CD4-positive, alpha-beta T cell treated with Interleukin-17A for 4 hours (primary cell): Measurements from ENCODE around the gene ATG4B.
"Not testable (repeated sequence)": the region's sequence is repeated elsewhere in the genome, so short reads cannot be mapped to it uniquely, and the experiment has no call there.

Source experiments
- DNase-seq: peaks from one replicate; pipeline ENCODE4 v3.0.0-alpha.2; 2020; ENCODE audit warnings: mixed read lengths

ATG4B gene

DNA sequence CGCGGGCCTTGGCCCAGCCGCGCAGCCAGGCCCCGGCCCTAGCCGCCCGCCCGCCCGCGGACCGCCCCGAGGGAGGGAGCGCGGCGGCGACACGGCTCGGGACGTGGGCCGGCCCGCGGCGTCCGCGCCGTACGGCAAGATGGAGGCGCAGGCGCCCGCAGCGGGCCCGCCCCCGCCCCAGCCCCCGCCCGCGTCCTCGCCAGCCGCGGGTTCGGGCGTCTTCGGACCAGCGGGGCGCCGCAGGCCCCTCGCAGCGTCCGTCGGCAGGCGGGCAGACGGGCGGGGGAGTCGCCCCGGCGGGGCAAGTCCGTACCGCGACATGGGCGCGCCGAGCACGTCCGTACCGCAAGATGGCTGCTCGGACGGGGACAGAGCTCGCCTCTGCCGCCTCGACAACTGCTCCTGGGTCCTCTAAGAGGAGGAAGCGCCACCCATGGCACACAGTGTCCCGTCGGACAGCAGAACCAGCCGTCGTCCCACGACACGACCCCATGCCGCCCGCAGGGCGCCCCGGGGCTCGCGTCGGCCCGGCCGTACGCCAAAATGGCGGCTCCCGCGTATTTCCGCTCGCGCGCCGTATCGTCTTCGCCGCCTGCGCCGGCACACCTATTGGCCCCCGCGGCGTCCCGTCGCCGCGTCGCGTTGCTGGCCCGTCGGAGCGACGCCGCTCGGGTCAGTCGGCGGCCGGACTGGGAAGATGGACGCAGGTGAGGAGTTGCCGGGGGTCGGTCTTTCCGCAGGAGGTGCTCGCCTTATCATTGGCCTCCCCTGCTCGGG is at the start of gene ATG4B, which contains the start of gene THAP4:
Gene ATG4B (plus strand): TSS at position 676 of the 777 bp plus-strand sequence. CDS start 22 bp downstream, at position 698.
Gene THAP4 (minus strand): TSS at position 141 of the 777 bp plus-strand sequence. CDS start 141 bp downstream, outside the sequence.
- peak; percentile 79 for DNase-seq

DNA sequence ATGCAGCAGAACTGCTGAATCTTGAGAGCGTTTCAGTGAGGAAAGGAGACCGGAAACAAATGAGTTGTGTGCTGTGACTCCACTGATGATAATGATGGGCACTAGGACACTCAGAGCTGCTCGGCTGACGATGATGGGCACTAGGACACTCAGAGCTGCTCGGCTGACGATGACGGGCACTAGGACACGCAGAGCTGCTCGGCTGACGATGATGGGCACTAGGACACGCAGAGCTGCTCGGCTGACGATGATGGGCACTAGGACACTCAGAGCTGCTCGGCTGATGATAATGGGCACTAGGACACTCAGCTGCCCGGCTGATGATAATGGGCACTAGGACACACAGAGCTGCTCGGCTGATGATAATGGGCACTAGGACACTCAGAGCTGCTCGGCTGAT is 47.6 kb upstream of the ATG4B start:
- not testable (repeated sequence) for DNase-seq

DNA sequence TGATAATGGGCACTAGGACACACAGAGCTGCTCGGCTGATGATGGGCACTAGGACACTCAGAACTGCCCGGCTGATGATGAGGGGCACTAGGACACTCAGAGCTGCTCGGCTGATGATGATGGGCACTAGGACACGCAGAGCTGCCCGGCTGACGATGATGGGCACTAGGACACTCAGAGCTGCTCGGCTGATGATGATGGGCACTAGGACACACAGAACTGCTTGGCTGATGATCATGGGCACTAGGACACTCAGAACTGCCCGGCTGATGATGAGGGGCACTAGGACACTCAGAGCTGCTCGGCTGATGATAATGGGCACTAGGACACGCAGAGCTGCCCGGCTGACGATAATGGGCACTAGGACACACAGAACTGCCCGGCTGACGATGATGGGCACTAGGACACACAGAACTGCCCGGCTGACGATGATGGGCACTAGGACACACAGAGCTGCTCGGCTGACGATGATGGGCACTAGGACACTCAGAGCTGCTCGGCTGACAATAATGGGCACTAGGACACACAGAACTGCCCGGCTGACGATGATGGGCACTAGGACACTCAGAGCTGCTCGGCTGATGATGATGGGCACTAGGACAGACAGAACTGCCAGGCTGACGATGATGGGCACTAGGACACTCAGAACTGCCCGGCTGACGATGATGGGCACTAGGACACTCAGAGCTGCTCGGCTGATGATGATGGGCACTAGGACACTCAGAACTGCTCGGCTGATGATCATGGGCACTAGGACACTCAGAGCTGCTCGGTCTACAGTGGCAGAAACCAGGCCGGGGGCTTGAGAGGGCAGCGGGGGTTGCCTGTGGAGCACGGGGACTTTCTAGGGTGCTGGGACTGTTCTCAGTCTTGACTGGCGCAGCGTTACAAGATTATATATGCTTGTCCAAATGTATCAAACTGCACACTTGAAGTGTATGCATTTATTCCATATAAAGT is 46.7 kb upstream of the ATG4B start:
- DNase-seq, result not testable (repeated sequence)

DNA sequence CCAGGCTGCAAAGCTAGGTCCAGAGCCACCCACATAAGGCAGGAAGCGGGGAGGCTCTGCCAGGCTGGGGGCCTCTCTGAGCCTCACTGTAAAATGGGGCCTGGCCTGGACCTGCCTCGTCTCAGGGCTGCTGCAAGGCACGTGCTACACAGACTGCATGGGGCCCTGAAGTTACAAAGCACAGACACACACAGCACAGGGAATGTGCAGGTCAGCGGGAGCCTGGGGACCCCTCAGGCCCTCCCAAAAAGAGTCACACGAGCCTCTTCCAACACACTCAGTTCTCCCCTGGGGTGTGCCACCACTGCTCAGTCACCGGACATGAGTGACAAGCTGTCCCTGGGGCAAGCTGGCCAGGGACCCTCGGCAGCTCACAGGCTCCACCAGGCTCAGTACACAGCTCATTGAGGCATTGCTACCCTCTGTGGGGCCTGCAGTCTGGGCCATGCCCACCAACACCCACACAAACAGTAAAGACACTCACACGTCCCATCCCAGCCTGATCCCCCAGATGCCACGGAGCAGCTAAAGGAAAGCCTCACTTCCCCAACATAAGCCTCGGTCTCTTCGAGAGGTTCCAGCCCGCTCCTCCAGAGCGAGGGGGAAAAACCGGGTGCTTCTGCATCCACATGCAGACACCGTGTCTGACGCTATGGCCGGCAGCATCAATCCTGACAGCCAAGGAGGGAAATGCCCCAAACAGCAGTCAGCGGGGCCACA is 45.2 kb upstream of the ATG4B start:
- DNase-seq, result no peak

DNA sequence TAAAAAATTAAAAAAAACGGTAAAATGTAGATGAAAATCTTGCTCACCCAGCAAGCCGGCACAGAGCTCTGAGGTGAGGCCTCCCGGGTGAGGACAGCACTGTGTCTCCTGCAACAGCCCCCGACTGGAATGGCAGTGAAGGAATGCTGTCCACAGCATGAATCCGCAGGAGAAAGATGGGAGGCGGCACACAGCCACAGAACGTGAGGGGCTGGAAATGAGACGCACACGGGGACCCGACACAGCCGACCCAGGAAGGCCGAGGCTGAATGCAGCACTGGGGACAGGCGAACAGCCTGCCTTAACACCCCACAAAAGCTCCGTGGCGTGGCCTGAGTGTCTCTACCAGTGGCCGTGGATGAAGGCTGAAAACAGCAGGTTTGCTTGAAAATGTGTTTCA is 44.2 kb upstream of the ATG4B start:
- DNase-seq, result no peak

DNA sequence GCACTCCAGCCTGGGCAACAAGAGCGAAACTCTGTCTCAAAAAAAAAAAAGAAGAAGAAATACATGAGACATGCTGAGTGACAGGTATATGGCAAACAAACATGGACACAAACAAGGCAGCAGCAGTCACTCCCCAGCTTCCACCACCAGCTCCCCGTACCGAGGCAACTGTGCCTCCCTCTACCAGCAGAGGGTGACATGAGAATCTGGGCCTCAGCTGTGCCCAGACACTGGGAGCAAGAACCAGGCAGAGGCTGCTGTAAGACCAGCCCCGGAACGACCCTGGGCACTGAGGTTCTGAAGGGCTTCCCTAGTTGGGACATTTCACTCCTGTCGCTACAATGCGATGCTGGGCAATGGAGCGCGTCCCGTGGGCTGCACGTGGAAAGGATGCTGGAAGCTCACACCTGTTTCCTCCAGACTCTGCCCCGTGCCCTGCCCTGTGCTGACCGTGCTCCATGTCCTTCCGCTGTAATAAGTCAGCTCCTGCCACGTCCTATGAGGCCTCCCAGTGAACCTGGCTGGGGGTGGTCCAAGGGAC is 41.8 kb upstream of the ATG4B start:
- no peak for DNase-seq

DNA sequence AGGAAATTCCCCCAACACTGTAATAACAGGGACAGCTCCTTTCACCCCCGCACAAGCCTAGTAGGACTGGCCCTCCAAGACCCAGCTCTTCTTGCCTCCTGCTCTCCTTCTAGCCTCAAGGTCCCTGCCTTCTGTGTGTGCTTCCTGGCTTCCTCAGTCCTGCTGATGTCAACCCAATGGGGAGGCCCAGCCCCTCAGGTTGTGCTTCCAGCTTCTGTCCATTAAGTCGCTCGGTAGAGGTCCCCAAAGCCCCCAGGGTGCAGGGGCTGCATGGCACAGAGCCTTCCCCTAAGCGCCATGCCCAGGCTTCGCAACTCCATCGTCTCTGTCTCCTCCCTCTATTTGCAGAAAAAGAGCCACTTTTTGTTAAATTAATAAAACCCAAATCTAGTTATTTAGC is 39.9 kb upstream of the ATG4B start:
- no peak for DNase-seq

DNA sequence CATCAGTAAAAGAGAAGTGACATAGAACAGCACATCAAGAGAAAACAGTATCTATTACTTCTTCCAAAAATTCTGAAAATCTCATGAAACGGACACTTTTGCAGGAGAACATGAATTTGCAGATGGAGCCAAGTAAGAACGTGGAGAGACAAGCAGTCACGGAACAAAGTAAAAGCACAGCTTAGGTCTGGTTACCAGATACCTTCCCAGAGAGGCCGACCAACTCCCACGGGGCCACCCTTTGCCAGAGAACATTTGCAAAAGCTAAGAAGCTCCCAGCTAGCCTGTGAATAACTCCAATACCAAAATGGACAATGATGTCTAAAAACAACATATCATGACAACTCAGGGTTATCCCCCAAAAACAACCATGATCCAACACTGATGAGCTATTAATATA is 39.4 kb upstream of the ATG4B start:
- no peak for DNase-seq

DNA sequence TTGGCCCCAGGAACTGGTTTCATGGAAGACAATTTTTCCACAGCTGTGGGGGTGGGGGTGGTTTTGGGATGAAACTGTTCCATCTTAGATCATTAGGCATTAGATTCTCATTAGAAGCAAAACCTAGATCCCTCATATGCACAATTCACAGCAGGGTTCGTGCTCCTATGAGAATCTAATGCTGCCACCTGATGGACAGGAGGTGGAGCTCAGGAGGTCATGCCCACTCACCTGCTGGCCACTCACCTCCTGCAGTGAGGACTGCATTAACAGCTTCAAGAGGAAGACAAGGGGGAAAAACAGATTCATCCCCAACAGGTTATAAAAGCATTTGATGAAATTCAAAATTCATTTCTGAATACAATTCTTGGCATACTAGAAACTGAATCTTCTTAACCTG is 39.0 kb upstream of the ATG4B start:
- no peak for DNase-seq

DNA sequence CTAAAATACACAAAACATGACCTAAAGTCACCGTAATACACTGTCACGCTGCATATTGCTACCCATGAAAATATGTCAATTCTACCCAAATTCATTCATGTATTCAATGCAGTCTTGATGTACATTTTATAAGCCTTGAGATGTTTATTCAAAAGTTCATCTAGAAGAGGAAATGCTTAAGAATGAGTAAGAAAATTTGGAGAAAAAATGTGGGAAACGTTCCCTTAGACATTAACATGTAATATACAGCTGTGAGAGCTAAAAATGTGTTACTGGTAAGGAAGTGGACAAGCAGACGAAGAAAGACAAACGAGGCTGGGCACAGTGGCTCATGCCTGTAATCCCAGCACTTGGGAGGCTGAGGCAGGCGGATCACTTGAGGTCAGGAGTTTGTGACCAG is 37.9 kb upstream of the ATG4B start:
- DNase-seq, result no peak

DNA sequence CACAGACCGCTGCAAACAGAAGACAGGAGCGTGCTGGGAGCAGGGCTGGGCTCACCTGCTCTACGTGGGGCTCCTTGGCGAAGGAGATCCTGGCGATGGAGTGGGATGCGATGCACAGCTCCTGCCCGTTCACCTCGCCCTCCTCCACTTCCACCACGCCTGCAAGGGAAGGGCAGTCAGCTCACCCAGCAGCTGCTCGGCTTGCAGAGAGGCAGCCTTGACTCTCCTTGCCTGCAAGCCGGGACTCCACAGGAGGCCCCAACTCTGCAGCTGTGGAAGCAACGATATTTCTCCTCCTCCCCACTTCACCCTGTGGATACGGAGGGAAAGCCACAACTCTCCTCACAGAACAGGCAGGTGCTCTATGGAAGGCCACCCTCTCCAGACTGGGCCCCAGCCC is 35.7 kb upstream of the ATG4B start:
- DNase-seq, result no peak

DNA sequence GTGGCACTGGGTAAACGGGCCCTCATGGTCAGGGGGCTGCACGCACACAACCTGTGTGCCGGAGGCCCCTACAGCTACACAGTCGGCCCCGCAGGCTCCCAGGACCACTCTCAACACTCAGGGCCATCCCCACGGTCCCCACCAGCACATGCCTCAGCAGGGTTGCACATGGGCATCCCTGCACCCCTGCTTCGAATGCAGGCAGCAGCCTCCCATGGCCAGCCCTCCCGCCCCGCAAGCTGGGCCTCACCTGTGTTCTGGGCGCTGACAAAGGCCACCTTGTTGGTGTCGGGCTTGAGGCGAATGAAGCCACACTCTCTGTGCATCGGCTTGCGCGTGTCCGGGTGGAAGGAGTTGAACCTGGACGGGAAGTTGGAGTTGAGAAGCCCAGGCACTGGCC is 34.8 kb upstream of the ATG4B start:
- DNase-seq, result no peak

DNA sequence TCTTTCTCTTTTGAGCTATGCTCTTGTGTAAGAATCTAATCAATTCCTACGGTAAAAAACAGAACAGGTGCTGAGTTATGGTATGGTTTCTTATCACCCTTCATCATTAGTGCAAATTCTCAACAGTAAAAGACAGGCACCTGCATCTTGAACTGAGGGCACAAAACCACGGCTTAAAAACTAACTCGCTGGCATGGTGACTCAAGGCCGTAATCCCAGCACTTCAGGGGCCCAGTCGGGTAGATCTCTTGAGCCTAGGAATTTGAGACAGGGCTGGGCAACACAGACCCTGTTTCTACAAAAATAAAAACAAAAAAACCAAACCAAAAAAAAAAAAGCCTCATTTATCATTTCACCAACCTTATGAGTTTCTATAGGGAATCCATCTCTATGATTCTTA is 33.8 kb upstream of the ATG4B start:
- no peak for DNase-seq

DNA sequence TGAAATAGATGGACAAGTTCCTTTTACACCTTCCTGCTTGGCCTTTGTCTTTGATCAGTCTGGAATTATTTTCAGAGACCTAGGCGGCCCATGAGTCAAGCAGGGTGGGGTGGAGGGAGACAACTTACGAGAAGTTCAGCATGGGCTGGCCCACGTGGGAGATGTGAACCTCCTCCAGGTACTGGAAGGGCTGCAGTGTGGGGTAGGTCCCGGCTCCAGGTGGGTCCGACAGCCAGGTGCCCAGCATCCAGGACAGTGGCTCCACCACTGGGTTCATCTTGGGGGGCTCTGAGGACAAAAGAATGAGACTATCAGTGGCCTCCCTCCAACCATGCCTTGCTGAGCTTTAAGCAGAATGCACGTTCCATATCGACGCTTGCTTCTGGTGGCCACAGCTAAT is 31.3 kb upstream of the ATG4B start:
- no peak for DNase-seq

DNA sequence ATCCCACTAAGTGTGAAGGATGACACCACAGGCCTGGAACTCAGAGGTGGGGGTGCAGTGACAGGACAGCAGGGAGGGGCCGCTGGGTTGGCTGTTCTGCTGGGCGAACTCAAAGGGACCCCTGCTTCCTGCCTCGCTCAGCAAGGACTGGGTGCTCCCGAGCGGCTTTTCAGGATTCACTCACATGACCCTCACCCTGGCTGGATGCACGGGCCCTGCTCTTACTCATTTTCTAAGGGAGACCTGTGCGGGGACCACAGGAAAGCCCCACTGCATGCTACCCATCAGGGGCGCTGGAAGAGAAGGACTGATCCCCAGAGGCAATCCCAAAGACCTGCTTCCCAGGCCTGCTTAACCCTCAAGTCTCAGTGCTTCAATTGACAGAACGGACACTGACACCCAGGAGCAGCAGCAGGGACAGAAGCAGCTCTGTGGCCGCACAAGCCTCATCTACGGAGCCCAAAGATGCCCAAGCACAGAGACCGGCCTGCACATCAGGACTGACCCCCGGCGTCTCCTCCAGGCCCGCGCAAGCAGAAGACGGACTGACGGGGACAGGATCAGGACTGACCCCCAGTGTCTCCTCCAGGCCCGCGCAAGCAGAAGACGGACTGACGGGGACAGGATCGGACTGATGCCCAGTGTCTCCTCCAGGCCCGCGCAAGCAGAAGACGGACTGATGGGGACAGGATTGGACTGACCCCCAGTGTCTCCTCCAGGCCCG is 30.2 kb upstream of the ATG4B start:
- DNase-seq, result no peak

DNA sequence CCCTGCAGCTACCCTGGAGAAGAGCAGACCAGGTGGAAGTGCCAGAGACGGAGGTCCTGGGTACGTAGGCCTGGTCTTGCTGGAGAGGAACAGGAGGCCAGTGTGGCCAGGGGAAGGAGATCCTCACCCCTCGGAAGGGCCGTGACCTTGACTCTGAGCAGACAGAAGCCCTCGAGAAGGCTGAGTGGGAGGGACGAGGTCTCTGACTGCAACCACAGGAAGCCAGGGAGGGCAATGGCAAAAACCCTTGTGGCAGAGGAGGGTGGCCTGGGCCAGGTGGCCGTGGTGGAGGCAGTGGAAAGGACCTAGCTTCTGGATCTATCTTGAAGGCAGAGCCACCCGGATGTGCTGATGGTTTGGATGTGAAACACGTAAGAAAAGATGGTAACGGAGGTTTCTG is 28.6 kb upstream of the ATG4B start:
- DNase-seq, result no peak

DNA sequence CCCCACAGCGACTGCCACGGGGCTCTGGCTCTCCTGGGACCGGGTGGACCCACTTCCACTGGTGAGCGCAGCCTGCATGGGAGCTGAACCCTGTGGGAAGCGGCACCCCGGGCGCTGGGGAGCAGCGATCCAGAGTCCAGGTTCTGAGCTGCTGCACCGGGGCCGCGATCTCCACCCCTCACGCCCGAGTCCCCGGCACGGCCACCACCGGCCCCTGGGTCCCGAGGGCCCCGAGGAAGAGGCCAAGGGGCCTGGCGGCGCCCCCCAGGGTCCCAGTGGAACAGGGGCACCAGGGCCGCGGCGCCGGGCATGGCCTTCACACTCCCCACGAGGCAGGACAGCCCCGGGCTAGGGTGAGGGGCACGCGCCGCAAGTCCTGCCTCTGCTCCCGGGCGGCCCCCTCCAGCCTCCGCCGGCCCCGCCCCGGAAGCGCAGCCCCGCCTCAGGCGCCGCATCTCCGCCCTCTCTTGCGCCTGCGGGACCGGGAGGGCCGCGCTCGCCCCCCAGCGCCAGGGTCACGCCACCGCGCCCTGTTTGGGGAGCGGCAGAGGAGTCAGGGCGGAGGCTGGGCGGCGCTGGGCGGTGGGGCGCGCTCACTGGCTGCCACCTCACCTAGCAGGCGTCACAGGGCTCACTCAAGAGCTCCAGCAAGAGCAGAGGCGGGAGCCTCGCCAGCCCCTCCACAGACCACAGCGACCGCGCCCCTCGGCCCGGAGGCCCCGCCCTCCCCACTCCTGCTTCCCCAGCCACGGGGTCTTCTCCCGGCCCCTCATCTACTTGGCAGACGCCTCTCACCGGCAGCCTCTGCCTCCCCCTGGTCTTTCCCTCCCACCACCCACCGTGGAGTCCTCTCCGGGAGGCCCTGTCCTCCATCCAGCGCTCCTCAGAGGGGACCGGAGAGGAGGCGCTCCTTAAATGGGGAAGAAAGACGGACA is 27.4 kb upstream of the ATG4B start:
- peak; percentile 92 for DNase-seq

DNA sequence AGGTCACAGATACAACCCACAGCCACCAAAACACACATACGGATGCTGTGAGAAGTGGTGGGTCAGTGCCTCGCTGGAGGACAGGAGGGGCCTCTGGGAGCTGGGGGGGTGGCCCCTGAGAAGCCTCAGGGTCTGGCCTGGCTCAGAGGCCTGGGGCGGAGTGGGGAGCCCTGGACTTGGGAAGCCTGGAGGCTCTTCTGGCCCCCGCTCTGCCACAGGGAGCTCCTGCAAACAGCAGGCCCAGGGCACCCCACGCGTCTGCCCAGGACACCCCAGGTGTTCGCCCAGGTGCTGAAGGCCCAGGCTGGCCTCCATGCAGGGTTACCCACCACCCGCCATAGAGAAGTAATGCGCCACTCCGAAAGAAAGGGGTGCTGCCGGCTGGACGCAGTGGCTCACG is 26.4 kb upstream of the ATG4B start:
- no peak for DNase-seq

DNA sequence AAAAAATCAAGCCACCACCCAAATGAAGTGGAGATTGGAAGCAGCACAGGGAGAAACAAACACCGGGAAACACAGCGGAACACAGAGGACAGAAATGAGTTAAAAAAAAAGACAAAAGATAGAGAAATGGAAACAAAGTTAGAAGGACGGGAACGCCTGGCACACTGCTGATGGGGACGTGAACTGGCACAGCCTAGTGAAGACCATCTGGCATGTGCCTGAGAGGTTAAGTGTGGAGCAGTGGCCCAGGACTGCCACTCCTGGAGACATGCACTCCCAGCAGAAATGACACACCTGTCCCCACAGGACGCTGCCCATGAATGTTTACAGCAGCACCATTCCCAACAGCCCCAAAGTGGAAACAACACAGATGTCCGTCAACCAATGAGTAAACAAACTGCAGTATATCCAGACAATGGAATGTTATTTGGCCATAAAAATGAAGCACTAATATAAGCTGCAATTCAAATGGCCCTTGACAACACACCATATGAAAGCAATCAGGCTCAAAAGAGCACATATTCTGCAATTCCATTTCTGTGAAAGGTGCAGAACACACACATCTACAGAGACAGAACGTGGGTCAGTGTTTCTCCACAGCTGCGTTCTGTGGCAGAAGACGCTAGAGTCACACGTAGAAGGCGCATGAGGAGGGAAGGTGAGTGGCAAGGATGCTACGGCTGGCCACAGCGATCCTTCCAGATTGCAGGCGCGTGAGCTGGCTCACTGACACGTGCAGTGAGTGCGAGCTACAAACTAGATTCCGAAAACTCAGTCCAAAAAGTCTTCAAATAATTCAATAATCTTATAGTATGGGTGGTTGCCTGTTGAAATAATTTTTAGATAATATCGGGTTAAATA is 25.1 kb upstream of the ATG4B start:
- DNase-seq, result no peak
